Activated CD8-positive, alpha-beta T cell treated with anti-CD3 and anti-CD28 coated beads for 36 hours (primary cell): ENCODE measurements around the gene PIK3R6. TPM values are rescaled to one million over a fixed set of nuclear protein-coding genes. Genes with fewer than 3 reads are reported as not detected.

Source experiments
- ATAC-seq: fragments of 200-7000 bp; cut with Tn5 transposase; one replicate; pipeline ENCODE4 v1.10.0; 2021; ENCODE audit warnings: mild to moderate bottlenecking, moderate library complexity
- CTCF ChIA-PET: fragments of 350-600 bp; sonication (Branson Sonifier 250); formaldehyde crosslinking; loops from one replicate; lab custom pipeline; 2021; ENCODE audit warnings: antibody characterized with exemption; lab: Charles Lee
- POLR2A ChIA-PET: fragments of 350-600 bp; sonication (Branson Sonifier 250); formaldehyde crosslinking; loops from one replicate; lab custom pipeline; 2021; ENCODE audit warnings: antibody characterized with exemption; lab: Charles Lee
- DNase-seq: peaks from one replicate; pipeline ENCODE4 v3.0.0-alpha.2; 2020
- H3K27ac Mint-ChIP-seq: one replicate; pipeline ENCODE4 v1.8.0; 2021; ENCODE audit warnings: mild to moderate bottlenecking, mixed read lengths
- H3K27me3 Mint-ChIP-seq: one replicate; pipeline ENCODE4 v1.8.0; 2021; ENCODE audit warnings: mixed read lengths
- H3K36me3 Mint-ChIP-seq: one replicate; pipeline ENCODE4 v1.8.0; 2021; ENCODE audit warnings: low read depth, mixed read lengths
- H3K4me1 Mint-ChIP-seq: one replicate; pipeline ENCODE4 v1.8.0; 2021; ENCODE audit warnings: low read depth, mixed read lengths
- H3K4me3 Mint-ChIP-seq: one replicate; pipeline ENCODE4 v1.8.0; 2021; ENCODE audit warnings: mild to moderate bottlenecking, moderate library complexity, mixed read lengths
- H3K9me3 Mint-ChIP-seq: one replicate; pipeline ENCODE4 v1.8.0; 2021; ENCODE audit warnings: mixed read lengths
- intact Hi-C: fragments of 100-400 bp; cut with micrococcal nuclease; formaldehyde crosslinking; loops from one replicate; pipeline ENCODE4 v1.10.0; 2022
- total RNA-seq, 2 experiments: library from RNA; stranded (reverse); gene quantifications; one replicate each; pipeline ENCODE4 v1.2.3, GENCODE V29; 2021
- TF ChIP-seq, protein P1 (sequence below): fragments of 200-600 bp; IDR thresholded peaks from one replicate; pipeline ENCODE4 v1.8.0; 2022; ENCODE audit warnings: antibody characterized with exemption, mild to moderate bottlenecking

PIK3R6 gene
- total RNA-seq, 2 experiments from 2014 or later: 3.8 to 3.9 TPM

DNA sequence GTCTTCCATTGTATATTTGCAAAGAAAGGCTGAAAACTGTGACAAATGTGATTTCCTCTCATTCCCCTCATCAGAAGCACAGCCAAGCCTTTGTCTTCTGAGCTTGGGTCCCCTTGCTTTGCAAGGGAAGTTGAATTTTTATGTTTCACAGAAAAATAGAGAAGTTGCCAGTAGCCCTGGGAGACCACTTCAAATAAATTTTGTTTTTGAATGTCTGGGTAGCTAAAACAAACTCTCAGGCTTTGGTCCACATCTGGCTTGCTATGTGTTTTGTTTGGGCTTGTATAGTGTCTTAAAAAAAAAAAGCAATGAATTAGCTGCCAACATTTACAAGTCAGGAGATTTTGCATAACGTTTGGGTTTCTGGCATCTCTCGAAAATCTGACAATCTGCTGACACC lies 24.1 kb downstream of the PIK3R6 start:
- Mint-ChIP-seq H3K27ac (no peak overlapping the region), H3K9me3 (peaks cover 4% of the 10 kb centered on the region), H3K27me3 (no peaks in the 10 kb centered on the region), H3K4me1 (peaks cover 6% of the 10 kb centered on the region), H3K4me3 (no peak overlapping the region), H3K36me3 (peaks cover 5% of the 10 kb centered on the region)
- CTCF ChIA-PET: interaction anchor here (0.6 to 1.5 kb wide), 5 partner anchors 11 to 1777 kb away, joined by 3 to 7 read pairs (median 3); no protein-coding TSS in a partner anchor
- TF ChIP-seq, protein P1, sequence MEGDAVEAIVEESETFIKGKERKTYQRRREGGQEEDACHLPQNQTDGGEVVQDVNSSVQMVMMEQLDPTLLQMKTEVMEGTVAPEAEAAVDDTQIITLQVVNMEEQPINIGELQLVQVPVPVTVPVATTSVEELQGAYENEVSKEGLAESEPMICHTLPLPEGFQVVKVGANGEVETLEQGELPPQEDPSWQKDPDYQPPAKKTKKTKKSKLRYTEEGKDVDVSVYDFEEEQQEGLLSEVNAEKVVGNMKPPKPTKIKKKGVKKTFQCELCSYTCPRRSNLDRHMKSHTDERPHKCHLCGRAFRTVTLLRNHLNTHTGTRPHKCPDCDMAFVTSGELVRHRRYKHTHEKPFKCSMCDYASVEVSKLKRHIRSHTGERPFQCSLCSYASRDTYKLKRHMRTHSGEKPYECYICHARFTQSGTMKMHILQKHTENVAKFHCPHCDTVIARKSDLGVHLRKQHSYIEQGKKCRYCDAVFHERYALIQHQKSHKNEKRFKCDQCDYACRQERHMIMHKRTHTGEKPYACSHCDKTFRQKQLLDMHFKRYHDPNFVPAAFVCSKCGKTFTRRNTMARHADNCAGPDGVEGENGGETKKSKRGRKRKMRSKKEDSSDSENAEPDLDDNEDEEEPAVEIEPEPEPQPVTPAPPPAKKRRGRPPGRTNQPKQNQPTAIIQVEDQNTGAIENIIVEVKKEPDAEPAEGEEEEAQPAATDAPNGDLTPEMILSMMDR: no peak
- POLR2A ChIA-PET: no interaction called here
- no peak for ATAC-seq
- no peak for DNase-seq
- intact Hi-C loops: no loop called here

DNA sequence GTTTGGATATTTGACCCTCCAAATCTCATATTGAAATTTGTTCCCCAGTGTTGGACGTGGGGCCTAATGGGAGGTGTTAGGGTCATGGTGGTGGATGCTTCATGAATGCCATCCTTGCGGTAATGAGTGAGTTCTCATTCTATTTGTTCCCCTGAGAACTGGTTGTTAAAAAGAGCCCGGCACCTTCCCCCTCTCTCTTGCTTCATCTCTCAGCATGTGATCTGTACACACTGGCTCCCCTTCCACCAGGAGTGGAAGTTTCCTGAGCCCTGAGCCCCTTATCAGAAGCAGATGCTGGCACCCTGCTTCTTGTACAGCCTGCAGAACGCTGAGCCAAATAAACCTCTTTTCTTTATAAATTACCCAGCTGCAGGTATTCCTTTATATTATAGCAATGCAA lies 25.6 kb downstream of the PIK3R6 start:
- Mint-ChIP-seq H3K4me3 (no peak overlapping the region), H3K4me1 (peaks cover 1% of the 10 kb centered on the region), H3K9me3 (peaks cover 4% of the 10 kb centered on the region), H3K36me3 (peaks cover 5% of the 10 kb centered on the region), H3K27me3 (no peaks in the 10 kb centered on the region), H3K27ac (no peak overlapping the region)
- TF ChIP-seq, protein P1: no peak
- CTCF ChIA-PET: interaction anchor here (1.1 to 1.8 kb wide), 2 partner anchors 10 to 157 kb away, joined by 3 to 6 read pairs; no protein-coding TSS in a partner anchor
- ATAC-seq (no peak), DNase-seq (no peak)
- POLR2A ChIA-PET: interaction anchor here (0.9 kb wide), 1 partner anchor 9 kb away, joined by 3 read pairs; no protein-coding TSS in a partner anchor
- intact Hi-C loops: no loop called here

- ATAC-seq (no peak), DNase-seq (no peak)
- no peaks in the 10 kb centered on the region for H3K27me3 Mint-ChIP-seq
- no peak overlapping the region for H3K4me3 Mint-ChIP-seq
- TF ChIP-seq, protein P1: no peak
- H3K36me3 Mint-ChIP-seq: no peaks in the 10 kb centered on the region
- POLR2A ChIA-PET: no interaction called here
- H3K4me1 Mint-ChIP-seq: no peaks in the 10 kb centered on the region
- H3K9me3 Mint-ChIP-seq: no peaks in the 10 kb centered on the region
- CTCF ChIA-PET: interaction anchor here (1.4 kb wide), 1 partner anchor 54 kb away, joined by 3 read pairs; no protein-coding TSS in a partner anchor
- H3K27ac Mint-ChIP-seq: no peak overlapping the region
- intact Hi-C loops: no loop called here
These were observed 28.0 kb downstream of the PIK3R6 start for GRCh38 chr17:8839410-8839935.

DNA sequence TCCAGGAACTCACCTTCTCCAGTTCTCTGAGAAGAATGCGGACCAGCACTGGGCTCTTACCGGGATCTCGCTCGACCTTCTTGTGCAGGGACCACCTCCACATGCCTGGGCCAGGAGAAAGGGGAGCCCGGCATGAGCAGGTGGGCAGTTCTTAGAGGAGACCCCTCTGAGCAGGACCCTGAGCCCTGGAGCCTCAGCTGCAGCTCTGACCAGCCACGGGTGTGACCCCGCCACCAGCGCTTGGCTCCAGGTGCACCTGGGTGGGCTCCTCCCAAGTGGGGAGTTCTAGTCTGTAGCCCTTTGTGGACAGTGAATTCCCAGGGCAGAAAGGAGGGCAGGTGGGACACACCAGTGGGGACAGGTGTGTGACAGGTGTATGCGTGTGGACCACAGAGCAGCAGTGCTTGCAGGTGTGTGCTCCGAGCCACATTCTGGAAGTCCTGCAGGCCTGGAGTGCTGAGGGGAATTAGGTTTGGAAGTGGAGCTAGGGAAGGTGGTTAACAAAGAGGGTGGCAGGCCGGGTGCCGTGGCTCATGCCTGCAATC lies 28.9 kb downstream of the PIK3R6 start:
- ChIA-PET POLR2A (no interaction called here), CTCF (interaction anchor here (1.4 kb wide), 1 partner anchor 53 kb away, joined by 3 read pairs; no protein-coding TSS in a partner anchor)
- H3K27ac Mint-ChIP-seq: no peak overlapping the region
- H3K4me1 Mint-ChIP-seq: no peaks in the 10 kb centered on the region
- no peak overlapping the region for H3K4me3 Mint-ChIP-seq
- no peak for DNase-seq
- intact Hi-C loops: no loop called here
- ATAC-seq: no peak
- H3K36me3 Mint-ChIP-seq: peaks cover 1% of the 10 kb centered on the region
- TF ChIP-seq, protein P1: no peak
- no peaks in the 10 kb centered on the region for H3K9me3 Mint-ChIP-seq
- no peaks in the 10 kb centered on the region for H3K27me3 Mint-ChIP-seq

DNA sequence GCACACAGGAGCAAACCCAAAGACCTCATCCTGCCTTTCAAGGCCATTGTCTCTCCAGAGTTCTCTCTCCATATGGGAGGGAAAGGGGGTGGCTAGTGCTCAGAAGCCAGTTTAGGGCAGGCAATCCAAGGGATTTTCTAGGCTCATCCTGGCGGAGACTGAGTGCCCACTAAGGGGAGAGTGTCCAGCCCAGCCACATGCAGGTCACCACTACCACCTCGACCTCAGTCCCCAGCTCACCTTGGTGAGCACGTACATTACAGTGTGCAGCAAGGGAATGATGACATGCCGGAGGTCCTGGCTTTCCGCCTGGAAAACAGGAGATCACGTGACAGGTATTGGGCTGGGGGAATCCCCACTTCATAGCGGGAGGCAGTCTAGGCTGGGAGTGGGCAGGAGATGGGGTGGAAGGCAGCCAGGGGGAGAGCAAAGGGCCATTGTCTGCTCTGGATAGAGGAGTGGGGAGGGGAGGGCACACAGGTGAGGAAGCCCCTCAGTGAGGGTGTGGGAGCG lies 29.9 kb downstream of the PIK3R6 start:
- TF ChIP-seq, protein P1: no peak
- H3K4me3 Mint-ChIP-seq: no peak overlapping the region

More for the DNA sequence above, 29.9 kb downstream of the PIK3R6 start:
- Mint-ChIP-seq H3K27ac (no peak overlapping the region), H3K27me3 (no peaks in the 10 kb centered on the region), H3K9me3 (no peaks in the 10 kb centered on the region), H3K4me1 (no peaks in the 10 kb centered on the region), H3K36me3 (peaks cover 1% of the 10 kb centered on the region)
- no peak for DNase-seq
- CTCF ChIA-PET: interaction anchor here (1.4 kb wide), 1 partner anchor 12 kb away, joined by 4 read pairs; no protein-coding TSS in a partner anchor
- POLR2A ChIA-PET: no interaction called here
- intact Hi-C loops: no loop called here
- no peak for ATAC-seq
